HG02759 (cell line): Measurements from ENCODE around the gene ADCY5.

ENCODE experiments used
- ATAC-seq: cut with Tn5 transposase; IDR thresholded peaks from one replicate; pipeline ENCODE4 v1.9.1; 2021; ENCODE audit warnings: mild to moderate bottlenecking, moderate library complexity; ENCODE audit not compliant: unreplicated experiment

ADCY5 gene

DNA sequence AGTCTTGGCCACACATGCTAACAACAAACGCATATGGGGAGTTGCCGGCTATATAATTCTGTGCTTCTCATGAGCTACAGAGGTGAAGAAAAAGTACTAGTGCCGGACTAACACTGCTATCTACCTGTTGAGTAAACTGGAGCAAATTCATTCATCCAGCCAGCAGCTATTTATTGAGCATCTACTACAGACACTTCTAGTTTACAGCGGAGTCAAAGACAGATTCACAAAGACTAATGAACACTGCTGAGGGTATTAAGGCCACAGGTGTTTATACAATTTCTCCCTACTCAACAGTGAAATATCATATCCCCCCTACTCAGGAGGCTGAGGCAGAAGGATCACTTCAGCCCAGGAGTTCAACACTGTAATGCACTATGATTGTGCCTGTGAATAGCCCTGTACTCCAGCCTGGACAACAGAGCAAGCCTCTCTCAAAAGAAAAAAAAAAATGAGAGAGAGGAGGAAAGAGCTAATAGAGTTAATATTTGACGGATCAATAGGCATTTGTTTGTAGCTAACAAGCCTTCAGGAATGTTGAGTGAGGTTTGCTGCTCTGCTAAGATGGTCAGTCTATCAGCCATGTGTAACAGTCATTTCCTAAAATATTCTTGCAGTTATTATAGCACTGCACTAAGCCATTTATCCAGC is 17.8 kb downstream of the ADCY5 start:
- no peak for ATAC-seq

DNA sequence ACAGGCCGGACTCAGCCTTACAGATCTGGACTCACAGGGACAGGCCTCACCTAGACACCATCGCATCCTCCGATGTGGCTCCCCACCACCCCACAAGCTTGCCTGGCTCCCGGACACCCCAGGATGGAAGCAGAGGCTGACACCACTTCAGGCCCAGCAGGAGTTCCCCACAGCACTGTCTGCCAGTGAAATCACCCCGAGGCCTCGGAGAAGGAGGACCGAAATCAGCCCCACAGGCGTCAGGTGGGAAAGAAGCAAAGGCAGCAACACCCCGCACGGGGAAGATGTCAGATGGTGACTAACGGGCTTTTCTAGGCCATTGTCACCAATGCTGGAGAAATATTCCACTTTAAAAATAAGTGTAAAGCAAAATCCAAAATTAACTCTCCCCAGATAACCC is 18.6 kb downstream of the ADCY5 start:
- ATAC-seq: no peak

DNA sequence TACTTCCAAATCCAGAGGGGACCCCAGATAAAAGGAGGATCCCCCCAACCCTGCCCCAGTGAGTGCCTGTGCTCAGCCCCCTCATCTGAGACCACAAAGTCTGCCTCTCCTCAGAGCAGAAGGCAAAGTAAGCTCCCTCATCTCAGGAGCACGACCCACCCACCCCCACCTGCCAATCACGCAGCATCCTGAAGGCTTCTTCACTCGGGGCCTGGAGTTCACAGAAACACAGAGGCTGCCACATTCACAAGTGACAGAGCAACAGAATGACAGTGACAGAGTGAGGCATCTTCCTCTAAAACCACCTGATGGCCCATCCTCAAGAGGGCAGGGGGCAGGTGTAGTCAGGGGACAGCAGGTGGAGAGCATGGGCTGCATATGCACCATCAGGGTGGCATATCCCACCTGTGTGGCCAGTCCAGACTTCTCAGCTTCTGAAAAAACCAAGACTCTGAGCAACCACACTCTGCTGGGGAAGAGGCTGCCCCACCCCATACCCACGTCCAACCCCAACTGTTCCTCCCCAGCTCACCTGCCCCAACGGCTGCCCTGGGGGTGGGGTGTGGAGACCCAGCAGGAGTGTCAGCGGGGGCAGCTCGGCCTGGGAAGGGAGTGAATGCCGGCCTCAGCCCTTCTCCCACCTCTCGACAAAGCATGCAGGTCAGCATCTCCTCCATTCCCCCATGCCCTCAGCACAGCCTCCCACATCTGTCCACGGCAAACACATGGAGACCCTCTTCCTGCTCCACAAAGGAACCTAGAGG is 19.3 kb downstream of the ADCY5 start:
- ATAC-seq: no peak

DNA sequence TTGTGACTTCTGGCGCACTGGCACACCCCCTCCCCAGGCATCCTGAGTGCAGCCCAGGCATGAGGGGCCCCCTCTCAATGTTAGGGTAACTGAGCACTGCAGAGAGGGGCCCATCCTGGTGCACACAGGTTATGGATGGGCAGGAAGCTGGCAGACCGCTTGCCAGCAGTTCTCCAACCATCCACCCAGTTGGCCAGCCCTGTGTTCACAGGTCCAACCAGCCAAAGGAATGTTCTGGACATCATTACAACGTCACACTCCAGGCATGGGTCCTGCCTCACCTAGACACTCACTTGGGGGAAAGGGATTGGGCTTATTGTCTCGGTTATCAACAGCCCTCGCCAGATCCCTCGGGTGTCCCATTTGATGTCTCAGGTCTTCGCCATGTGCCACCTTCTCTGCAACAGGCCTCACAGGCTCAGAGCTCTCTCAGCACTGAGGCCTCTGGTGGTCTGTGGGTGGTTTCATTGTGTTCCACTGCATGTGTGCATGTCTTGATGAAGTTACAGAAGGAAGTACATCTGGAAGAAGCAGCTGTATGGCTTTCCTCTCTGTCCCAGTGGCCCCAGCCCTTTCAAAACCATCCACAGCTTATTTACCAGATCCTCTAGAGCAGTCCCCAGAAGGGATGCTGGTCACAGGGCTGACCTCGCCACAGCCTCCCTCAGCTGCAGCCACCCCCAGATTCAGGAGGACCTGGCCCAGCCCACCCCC is 23.7 kb downstream of the ADCY5 start:
- no peak for ATAC-seq

DNA sequence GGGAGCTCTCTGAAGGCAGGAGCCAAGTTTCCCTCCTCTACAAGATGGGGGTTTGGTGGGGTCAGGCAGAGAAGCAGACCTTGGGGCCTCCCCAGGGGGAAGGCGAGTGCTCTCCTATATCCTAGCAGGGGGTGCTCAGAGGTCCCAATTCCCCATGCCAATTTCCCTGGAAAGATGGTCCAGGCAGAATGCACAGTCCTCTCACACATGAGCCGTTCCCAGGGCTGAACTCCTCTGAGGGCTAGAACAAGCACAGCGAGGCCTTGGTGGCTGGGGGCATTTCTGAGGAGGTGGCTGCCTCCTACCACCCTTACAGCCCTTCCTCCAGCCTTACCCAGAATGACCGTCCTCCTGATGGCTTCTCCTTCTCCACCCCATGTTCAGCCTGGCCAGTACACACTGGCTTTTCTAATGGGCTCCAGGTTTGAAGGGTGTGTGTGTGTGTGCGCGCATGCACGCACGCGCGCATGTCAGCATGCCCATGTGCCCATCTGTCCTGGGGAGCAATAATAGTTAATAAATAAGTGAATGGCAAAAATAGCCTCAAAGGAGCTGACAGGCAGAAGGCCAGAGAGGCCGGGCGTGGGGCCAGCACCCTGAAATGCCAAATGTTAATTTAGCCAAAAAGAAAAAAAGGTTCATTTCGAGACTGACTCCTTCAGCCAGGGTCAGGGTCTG is 24.4 kb downstream of the ADCY5 start:
- ATAC-seq: no peak

DNA sequence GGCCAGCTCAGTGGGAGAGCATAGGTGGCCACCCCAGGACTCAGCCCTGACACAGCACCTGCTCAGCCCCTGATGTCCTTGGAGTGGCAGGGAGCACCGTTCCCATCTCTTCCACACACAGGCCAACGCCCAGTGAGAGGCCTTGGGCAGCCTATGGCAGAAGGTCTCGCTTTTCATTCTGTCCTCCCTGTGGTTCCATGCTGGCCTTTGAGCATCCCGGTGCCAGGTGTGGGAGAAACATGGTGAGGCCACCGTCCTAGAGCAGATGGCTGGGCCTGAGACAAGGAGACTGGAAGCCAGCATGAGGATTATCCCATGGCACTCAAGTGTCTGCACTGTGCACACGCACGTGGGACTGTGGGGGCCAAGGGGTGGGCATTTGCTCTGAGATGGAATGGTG is 25.1 kb downstream of the ADCY5 start:
- ATAC-seq: no peak

DNA sequence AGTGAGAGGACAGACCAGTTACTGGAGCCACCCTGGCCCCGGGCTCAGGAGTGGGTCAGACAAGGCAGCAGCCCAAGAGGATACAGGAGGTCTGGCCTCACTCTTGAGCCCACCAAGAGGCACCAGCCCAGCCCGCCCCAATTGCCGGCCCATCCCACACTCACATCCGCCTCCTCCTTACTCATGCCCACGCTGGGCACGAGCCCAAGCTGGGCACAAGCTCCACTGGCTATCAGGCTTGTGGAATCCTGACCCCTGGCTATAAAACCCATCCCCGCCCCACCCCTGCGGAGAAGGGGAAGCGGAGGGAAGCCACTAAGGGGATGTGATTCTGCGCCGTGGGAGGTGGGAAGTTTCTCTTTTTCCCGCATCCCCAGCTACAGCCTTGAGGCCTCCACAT is 25.9 kb downstream of the ADCY5 start:
- ATAC-seq: no peak

DNA sequence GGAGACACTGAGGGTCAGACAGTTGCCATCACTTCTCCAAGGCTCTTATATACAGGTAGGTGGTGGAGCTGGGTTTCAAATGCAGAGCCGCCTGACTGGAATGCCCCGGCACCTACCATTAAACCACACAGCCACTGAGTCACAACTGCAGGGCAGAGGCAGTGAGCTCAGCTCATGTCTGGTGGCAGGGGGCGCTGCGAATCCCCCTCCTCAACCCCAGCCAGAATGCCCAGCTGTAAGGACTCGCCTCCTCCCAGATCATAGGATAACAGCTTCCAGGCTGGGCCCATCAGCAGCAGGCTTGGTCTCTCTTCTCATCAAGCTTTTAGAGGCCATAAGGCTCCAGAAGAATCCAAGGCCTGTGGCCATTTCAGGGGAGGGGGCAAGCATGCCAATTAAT is 26.4 kb downstream of the ADCY5 start:
- no peak for ATAC-seq

DNA sequence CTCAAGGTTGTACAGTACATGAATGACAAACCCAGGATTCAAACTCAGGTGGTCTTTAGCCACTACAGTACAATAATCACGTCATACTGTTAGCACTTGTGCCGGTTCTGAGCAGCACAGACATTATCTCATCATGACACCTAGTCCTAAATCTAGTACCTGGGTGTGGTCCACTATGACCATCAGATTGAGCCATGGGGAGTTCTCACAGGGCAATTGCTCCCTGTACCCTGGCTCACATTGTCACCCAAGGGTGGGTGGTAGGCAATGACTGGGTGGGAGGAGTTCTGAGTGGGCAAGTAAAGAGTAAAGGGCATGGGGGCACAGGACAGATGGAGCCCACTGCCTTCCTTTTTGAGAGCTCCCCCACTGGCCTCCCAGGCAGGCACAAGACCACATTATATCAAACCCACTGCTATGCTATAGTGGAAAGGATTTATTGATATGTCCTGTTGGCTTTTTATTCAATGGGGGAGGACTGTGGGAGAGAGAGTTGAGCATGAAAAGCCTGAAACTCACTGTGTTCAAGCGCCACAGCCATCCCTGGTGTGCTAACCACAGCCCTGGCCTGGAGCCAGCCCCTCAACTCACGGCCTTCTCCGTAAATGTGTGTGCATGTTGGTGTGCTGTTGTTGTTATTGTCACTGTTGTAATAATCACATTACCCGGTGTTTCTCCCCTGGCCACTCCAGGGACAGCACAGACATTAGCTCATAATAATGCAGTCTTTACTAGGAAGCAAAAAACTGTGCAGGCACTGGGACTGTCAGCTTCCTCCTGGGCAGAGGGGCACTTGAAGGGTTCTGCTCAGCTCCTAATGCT is 27.3 kb downstream of the ADCY5 start:
- no peak for ATAC-seq

DNA sequence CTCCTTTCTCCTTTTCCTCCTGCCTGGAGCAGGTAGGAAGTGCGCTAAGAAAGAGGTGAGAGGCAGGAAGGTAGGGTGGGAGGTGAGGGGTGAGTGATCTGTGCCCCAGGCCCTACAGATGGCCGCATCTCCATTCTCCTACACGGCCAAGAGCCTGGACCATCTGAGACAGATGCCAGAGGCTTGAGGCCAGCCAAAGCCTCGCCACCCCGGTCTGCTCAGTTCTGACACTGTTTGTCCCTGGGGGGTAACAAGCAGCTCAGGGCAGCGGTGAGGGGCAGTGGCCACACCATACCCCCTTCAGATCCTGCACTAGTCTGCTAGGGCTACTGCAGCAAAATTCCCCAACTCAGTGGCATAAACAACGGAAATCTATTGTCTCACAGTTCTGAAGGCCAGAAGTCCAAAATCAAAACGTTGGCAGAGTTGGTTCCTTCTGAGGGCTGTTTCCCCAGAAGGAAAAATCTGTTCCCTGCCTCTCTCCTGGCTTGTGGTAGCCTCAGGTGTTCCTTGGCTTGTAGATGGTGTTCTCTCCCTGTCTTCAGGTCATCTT is 28.4 kb downstream of the ADCY5 start:
- no peak for ATAC-seq

DNA sequence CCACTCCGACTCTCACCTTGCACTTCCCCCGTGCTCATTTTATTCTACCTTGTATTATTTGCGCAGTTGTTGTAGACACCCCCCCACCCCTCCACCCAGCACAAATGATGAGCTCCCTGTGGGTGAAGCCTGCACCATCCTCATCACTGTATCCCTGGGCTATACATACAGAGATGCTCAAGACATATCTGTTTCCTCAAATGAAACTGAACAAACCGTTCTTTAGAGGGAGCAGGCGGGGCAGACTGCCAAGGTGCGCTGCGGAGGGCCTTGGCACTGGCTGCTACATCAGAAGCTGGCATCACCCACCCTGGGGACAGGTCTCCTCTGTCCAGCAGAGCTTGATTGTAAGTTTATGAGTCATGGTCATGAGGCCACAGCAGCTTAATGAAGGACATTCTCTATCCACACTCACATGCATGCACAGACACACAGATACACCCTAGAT is 29.0 kb downstream of the ADCY5 start:
- ATAC-seq: no peak

DNA sequence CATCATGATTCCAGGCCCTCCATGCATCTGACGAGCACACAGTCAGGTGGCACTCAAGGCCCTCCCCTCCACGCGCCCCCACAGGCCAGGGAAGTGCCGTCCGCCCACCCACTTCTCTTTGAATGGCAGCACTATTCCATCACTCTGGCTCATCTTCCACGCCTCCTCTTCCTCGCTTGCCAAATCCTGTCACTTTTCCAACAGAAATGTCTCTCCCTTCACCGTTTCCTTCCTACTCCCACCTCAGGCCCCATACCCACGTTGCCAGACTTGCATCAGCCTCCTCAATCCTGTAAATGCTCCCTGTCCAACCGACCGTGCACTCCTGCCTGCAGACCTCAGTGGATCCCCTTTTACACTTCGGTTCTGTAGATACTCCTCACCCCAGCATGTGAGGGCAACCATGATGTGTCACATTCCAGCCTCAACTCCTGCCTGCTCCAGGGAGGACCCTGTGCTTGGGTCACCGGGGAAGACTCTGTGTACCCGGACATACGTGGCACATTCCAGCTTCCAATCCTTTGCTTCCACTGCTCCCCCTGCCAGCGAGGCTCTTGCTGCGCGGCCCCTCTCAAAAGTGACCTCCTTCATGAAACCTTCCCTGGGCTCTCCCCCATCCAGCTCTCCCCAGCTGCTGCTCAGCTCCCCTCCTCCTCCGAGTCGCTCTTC is 29.6 kb downstream of the ADCY5 start:
- no peak for ATAC-seq

DNA sequence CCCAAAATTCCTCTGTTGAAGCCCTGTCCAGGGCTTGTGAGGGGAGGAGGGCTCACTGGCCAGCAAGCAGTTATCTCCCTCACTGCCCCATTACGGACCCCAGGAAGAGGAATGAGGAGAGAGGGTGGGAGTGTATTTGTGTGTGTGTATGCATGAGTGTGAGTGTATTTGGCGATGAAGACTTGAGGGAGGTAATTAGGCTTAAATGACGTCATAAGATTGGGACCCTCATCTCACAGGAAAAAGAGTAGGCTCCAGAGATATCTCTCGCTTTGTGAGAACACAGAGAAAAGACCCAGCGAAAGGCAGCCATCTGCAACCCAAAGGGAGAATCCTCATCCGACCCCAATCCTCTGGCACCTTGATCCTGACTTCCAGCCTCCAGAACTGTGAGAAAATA is 32.2 kb downstream of the ADCY5 start:
- ATAC-seq: no peak

DNA sequence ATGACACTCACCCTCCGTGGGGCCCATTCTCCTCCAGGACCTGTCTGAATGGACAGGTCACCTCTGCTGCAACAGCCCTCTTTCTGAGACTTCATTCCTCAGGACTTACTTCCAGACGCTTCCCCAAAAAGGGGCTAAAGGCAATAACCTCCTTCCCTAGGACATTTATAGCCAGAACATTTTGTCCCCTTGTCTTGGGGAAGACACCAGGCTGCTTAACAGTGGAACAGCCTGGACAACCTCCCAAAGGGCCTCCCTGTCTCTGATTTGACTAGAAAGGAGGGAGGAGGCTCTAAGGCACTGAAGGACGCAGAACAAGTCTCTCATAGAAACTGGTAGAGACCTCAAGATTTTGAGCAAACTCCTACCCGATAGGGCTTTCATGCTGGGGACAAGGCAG is 32.7 kb downstream of the ADCY5 start:
- no peak for ATAC-seq

DNA sequence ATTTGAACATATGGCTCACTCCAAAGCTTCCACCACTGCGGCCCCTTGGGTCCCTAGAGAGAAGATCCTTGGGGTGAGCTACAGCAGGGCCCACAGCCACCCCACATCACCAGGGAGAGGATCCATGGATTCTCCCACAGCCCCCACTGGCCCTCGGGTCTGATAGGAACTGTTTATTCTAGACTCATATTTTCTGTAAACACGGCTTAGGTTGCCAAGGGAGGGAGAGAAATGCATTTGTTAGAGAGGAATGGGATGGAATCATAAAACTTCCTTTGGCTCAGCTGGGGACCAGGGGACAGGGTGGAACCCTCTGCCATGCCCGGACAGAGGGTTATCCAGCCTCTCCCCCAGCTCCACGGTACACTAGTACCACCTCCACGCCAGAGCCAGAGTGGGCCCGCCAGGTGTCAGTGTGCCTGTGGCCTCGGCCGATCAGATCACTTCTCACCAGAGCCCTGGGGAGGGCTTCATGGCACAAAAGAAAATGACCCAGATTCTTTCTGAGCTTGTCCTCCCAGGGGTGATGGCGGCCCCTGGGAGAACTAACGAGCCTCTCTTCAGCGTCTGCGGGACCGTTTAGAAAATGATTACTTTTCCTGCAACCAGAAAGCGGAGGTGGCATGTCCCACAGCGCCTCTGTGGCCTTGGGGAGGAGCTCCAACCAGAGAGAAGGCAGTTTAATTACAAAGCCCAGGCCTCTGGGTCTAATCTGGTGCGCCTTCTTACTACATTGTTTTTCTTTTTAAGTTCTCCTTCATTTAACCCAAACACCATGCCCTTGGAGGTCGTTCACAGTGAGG is 33.7 kb downstream of the ADCY5 start:
- no peak for ATAC-seq

DNA sequence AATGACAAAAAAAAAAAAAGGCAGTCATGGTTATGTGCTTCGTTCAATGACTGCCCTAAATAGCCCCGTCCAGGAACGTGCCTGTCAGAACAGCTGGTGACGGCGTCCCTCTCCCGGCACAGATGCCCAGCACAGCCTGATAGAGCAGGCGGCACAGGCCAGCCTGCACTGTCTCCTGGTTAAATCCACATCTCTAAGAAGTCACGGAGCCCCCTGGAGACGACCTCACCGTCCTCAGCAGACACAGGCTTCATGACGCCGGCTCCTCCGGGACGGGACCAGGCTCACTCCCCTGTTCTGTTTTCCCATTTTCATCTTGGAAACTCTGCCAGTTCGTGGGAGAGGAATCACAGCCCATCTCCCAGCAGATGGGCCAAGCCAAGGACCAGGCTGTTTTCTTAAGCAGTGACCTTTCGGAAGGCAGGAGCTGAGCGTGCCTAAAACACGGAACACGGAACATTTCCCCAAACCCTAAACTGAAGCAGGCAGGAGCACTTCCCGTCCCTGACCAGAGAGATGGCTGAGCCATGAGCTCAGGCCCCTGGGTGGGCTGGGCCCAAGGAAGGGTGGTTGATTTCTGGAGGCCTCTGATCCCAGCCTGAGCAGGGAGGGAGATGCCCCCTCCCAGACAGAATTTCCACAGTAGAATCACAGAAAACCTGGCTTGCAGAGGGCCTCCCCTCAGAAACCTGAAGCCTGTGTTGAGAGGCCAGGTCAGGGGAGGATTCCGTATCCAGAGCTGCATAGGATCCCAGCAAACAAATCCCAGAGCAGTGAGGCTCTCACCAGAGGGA is 35.9 kb downstream of the ADCY5 start:
- no peak for ATAC-seq

DNA sequence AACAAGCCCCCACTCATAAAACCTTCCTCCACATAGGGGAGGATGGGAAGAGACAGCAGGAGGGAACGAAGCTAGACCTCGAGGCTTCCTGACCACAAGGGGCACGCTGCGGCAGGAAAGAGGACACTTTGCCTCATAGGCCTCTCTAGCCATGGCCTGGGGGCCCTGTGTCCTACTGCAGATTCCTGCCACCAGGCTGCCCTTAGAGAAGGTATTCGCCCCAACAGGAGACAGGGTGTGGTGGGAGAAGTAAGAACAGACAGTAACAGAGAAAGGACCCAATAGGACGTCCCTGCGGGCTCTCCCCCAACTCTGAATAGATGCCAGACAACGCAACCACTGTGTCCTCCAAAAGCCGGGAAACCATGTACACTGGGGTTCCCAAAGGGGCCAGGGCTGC is 36.8 kb downstream of the ADCY5 start:
- no peak for ATAC-seq

DNA sequence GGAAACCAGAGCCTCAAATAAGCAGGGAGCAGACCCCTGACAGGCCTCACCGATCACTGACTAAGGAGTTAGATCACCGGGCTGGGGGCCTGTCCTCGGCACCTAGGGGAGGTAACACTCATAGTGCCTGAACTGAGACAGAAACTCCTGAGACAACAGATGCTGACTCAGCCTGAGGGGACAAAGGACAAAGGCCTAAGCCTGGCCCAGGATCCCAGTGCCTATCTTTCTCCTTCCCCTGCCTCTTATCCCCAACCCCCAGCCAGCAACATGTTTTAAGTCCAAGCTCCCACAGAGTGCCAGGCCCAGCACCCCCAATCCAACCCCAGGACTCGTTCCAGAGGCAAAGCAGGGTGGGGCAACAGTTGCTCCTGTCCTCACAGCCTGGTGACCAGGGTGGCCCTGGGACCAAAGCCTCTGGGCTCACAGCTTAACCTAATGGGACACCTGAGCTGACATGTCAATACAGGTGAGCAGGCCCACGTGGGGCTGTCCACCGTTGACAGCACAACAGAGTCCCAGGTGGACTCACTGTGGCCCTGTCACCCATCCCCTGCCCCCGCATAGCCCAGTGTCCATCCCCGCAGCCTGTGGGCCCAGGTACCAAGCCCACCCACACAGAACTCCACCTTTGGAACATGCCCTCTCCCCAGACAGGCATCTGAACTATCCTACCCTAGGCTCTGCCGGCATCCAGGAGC is 37.4 kb downstream of the ADCY5 start:
- no peak for ATAC-seq
